ENCODE results near the gene SRMS.

GRCh38 chr20:63561624-63562396, 14.3 kb upstream of the SRMS start:
- TF ChIP-seq CTCF (conservative IDR thresholded peaks at IDR 0.05 in 1 of 2, IDR thresholded peaks at IDR 0.05 in 1 of 2; ENCODE audit: low read depth in 1 of 2, low read length in 2 of 2) (no peak), EZH2 (IDR thresholded peaks at IDR 0.05; ENCODE audit: low read length, missing control alignments) (no peak)
